ENCODE data around the gene VWDE. TPM values are rescaled to one million over a fixed set of nuclear protein-coding genes. Genes with fewer than 3 reads are reported as not detected.

VWDE gene
- polyA plus RNA-seq, 1 donor from 2014 or later: 0.27 TPM

DNA sequence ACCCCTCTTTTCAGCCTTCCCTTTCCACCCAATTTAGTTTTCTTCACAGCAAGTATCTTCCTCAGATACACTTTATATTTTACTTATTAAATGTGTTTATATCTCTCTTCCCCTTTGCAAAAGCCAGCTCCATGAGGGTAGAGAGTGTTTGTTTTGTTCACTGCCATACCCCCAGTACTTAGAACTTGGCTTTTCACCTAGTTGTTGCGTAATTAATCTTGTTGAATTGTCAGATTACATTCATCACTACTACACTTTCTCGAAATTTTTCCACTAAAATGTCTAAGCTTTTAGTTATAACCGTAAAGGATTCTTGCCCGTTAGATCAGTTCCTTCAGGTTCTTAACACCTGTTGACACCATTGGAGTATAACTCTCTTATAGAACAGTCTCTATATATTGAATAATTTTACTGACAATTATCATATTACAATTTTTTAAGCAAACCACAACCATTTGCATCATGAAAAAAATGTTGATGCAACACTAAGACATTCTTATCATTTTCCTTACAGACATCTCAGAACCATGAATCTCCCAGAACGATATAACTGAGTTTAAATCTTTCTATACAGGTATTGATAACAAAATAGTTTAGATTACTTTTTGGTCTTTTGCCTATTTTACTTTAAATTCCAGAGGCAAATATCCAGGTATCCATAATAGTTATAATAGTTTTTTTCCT lies 29.9 kb downstream of the VWDE start:
- Histone ChIP-seq H3K36me3 (ENCODE audit: insufficient read depth, low read length) (no peaks in the 10 kb centered on the region), H3K9me3 (ENCODE audit: low read length) (no peaks in the 10 kb centered on the region), H4K20me1 (ENCODE audit: insufficient read depth) (no peaks in the 10 kb centered on the region), H3K4me2 (ENCODE audit: low read length) (no peak overlapping the region), H3K9me2 (ENCODE audit: insufficient read depth, low read length) (no peaks in the 10 kb centered on the region), H3K4me3 (ENCODE audit: low read length) (no peak overlapping the region), H3K79me2 (replicated peaks; ENCODE audit: insufficient read depth, low read length) (no peaks in the 10 kb centered on the region), H3K27ac (ENCODE audit: low read length) (no peak overlapping the region), H3K9ac (ENCODE audit: low read length) (no peak overlapping the region), H3F3A (ENCODE audit: insufficient read depth, low read length, poor library complexity, severe bottlenecking) (no peaks in the 10 kb centered on the region), H3K27me3 (ENCODE audit: insufficient read depth, low read depth, low read length) (no peaks in the 10 kb centered on the region), H2AFZ (ENCODE audit: low read depth, low read length) (no peak overlapping the region)
- TF ChIP-seq MXI1 (conservative IDR thresholded peaks at IDR 0.05; ENCODE audit: poor library complexity, severe bottlenecking): no peak

DNA sequence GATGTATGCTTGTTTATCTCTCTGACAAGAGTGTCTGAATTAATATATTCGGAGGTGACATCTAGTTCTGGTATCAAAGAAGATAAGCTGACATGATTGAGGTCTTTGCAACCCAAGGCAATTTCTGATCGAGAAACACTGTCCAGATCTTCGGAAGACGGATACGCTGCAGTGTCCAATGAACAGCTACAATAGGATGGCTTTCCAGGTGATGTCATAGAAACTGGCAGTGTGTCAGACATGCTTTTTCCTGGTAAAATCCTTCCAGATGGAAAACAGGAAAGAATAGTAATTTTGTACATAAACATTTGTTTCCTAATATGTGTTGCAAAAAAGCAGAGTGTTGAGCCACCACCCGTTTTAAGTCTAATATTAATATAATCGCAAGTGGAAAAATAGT lies 33.4 kb downstream of the VWDE start:
- Histone ChIP-seq H3K9me3 (ENCODE audit: low read length) (no peaks in the 10 kb centered on the region), H3K4me2 (ENCODE audit: low read length) (no peak overlapping the region), H3K36me3 (ENCODE audit: insufficient read depth, low read length) (no peaks in the 10 kb centered on the region), H3K79me2 (replicated peaks; ENCODE audit: insufficient read depth, low read length) (no peaks in the 10 kb centered on the region), H3K27me3 (ENCODE audit: insufficient read depth, low read depth, low read length) (no peaks in the 10 kb centered on the region), H4K20me1 (ENCODE audit: insufficient read depth) (no peaks in the 10 kb centered on the region), H3K9me2 (ENCODE audit: insufficient read depth, low read length) (no peaks in the 10 kb centered on the region), H2AFZ (ENCODE audit: low read depth, low read length) (no peak overlapping the region), H3K4me3 (ENCODE audit: low read length) (no peak overlapping the region), H3K9ac (ENCODE audit: low read length) (no peak overlapping the region), H3F3A (ENCODE audit: insufficient read depth, low read length, poor library complexity, severe bottlenecking) (no peaks in the 10 kb centered on the region), H3K27ac (ENCODE audit: low read length) (no peak overlapping the region)
- TF ChIP-seq POLR2AphosphoS5 (IDR thresholded peaks at IDR 0.05) (no peak), RAD21 (conservative IDR thresholded peaks at IDR 0.05) (no peak), EP300 (conservative IDR thresholded peaks at IDR 0.05; ENCODE audit: poor library complexity, severe bottlenecking) (no peak), EZH2 (IDR thresholded peaks at IDR 0.05; ENCODE audit: borderline replicate concordance, insufficient read depth, low read length, poor library complexity, severe bottlenecking) (no peak), TAF1 (IDR thresholded peaks at IDR 0.05; ENCODE audit: low read depth) (no peak), SMC3 (conservative IDR thresholded peaks at IDR 0.05; ENCODE audit: poor library complexity) (no peak), MXI1 (conservative IDR thresholded peaks at IDR 0.05; ENCODE audit: poor library complexity, severe bottlenecking) (no peak)
- TF ChIP-seq, protein P1, sequence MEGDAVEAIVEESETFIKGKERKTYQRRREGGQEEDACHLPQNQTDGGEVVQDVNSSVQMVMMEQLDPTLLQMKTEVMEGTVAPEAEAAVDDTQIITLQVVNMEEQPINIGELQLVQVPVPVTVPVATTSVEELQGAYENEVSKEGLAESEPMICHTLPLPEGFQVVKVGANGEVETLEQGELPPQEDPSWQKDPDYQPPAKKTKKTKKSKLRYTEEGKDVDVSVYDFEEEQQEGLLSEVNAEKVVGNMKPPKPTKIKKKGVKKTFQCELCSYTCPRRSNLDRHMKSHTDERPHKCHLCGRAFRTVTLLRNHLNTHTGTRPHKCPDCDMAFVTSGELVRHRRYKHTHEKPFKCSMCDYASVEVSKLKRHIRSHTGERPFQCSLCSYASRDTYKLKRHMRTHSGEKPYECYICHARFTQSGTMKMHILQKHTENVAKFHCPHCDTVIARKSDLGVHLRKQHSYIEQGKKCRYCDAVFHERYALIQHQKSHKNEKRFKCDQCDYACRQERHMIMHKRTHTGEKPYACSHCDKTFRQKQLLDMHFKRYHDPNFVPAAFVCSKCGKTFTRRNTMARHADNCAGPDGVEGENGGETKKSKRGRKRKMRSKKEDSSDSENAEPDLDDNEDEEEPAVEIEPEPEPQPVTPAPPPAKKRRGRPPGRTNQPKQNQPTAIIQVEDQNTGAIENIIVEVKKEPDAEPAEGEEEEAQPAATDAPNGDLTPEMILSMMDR (IDR thresholded peaks at IDR 0.05; ENCODE audit: poor library complexity, severe bottlenecking): no peak
- TF ChIP-seq, protein P2, sequence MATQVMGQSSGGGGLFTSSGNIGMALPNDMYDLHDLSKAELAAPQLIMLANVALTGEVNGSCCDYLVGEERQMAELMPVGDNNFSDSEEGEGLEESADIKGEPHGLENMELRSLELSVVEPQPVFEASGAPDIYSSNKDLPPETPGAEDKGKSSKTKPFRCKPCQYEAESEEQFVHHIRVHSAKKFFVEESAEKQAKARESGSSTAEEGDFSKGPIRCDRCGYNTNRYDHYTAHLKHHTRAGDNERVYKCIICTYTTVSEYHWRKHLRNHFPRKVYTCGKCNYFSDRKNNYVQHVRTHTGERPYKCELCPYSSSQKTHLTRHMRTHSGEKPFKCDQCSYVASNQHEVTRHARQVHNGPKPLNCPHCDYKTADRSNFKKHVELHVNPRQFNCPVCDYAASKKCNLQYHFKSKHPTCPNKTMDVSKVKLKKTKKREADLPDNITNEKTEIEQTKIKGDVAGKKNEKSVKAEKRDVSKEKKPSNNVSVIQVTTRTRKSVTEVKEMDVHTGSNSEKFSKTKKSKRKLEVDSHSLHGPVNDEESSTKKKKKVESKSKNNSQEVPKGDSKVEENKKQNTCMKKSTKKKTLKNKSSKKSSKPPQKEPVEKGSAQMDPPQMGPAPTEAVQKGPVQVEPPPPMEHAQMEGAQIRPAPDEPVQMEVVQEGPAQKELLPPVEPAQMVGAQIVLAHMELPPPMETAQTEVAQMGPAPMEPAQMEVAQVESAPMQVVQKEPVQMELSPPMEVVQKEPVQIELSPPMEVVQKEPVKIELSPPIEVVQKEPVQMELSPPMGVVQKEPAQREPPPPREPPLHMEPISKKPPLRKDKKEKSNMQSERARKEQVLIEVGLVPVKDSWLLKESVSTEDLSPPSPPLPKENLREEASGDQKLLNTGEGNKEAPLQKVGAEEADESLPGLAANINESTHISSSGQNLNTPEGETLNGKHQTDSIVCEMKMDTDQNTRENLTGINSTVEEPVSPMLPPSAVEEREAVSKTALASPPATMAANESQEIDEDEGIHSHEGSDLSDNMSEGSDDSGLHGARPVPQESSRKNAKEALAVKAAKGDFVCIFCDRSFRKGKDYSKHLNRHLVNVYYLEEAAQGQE (IDR thresholded peaks at IDR 0.05; ENCODE audit: borderline replicate concordance): no peak

Data from neural cell (in vitro differentiated cells).